SU-DHL-6 (cell line): Measurements from ENCODE around the gene NUDC.

ENCODE experiments used
- H2AFZ ChIP-seq: fragments of 200-600 bp; sonication (generic); 2 replicates; pipeline ENCODE4 v1.6.1; 2014; ENCODE audit warnings: low read depth, mild to moderate bottlenecking, moderate library complexity, mixed read lengths, antibody characterized with exemption, low read length; ENCODE audit not compliant: severe bottlenecking
- H3F3A ChIP-seq: fragments of 200-600 bp; shearing (Covaris generic); 2 replicates; pipeline ENCODE4 v1.6.0; 2016; ENCODE audit warnings: antibody characterized with exemption, mild to moderate bottlenecking; ENCODE audit not compliant: insufficient read depth
- H3K27ac ChIP-seq: fragments of 200-600 bp; sonication (generic); 2 replicates; pipeline ENCODE4 v1.5.1; 2016; ENCODE audit warnings: low read depth, mild to moderate bottlenecking, low read length, moderate library complexity, mixed read lengths
- H3K27me3 ChIP-seq: fragments of 200-600 bp; sonication (generic), shearing (Covaris generic); 2 replicates; pipeline ENCODE4 v1.6.0; 2014; ENCODE audit warnings: mild to moderate bottlenecking, low read length
- H3K36me3 ChIP-seq: fragments of 200-600 bp; sonication (generic); 2 replicates; pipeline ENCODE4 v1.6.1; 2014; ENCODE audit warnings: mild to moderate bottlenecking, low read length, mixed read lengths
- H3K4me2 ChIP-seq: fragments of 300-600, 200-600 bp; shearing (Covaris generic), sonication (generic); 2 replicates; pipeline ENCODE4 v1.6.0; 2014; ENCODE audit warnings: low read length, low read depth, mild to moderate bottlenecking; ENCODE audit not compliant: poor library complexity, severe bottlenecking
- H3K4me3 ChIP-seq: fragments of 200-600 bp; sonication (generic); 2 replicates; pipeline ENCODE4 v1.5.1; 2014; ENCODE audit warnings: antibody characterized with exemption, low read length, mild to moderate bottlenecking, mixed read lengths; ENCODE audit not compliant: insufficient read depth, poor library complexity, severe bottlenecking
- H3K79me2 ChIP-seq: fragments of 200-600 bp; sonication (generic); 2 replicates; pipeline ENCODE4 v1.6.1; 2014; ENCODE audit warnings: mild to moderate bottlenecking, low read length, moderate library complexity; ENCODE audit not compliant: insufficient read depth
- H3K9ac ChIP-seq: fragments of 200-600 bp; sonication (generic); 2 replicates; pipeline ENCODE4 v1.7.0; 2014; ENCODE audit warnings: mild to moderate bottlenecking, low read length
- H3K9me2 ChIP-seq: fragments of 200-600 bp; sonication (generic); replicated peaks from 2 replicates; pipeline ENCODE4 v1.6.1; 2014; ENCODE audit warnings: low read length; ENCODE audit not compliant: insufficient read depth
- H3K9me3 ChIP-seq: fragments of 200-600 bp; sonication (generic); 2 replicates; pipeline ENCODE4 v1.6.1; 2014; ENCODE audit warnings: low read length, mixed read lengths; ENCODE audit not compliant: insufficient read depth
- H4K20me1 ChIP-seq: fragments of 200-600 bp; sonication (generic); 2 replicates; pipeline ENCODE4 v1.6.1; 2014; ENCODE audit warnings: low read depth, mild to moderate bottlenecking, antibody characterized with exemption, low read length, moderate library complexity, mixed read lengths
- CTCF ChIP-seq: fragments of 200-600 bp; sonication (generic); IDR thresholded peaks from one replicate; pipeline ENCODE4 v1.5.1; 2017; ENCODE audit warnings: antibody characterized with exemption, mild to moderate bottlenecking, low read length, moderate library complexity; ENCODE audit not compliant: insufficient read depth, poor library complexity, severe bottlenecking
- EZH2phosphoT487 ChIP-seq: fragments of 200-600 bp; sonication (generic), shearing (Covaris generic); conservative IDR thresholded peaks from 2 replicates; pipeline ENCODE4 v1.6.1; 2018; ENCODE audit warnings: mild to moderate bottlenecking, antibody characterized with exemption, low read length, moderate library complexity, mixed read lengths

Gene NUDC

GRCh38 chr1:26949266-26949925, 27.9 kb downstream of the NUDC start:
- H2AFZ ChIP-seq: no peak overlapping the region
- H3K4me3 ChIP-seq: no peak overlapping the region
- 0 out of 2 replicates have a peak, but pooled peaks cover 4% of the 10 kb centered on the region for H3F3A ChIP-seq
- no peaks in the 10 kb centered on the region for H3K9me3 ChIP-seq
- H3K27ac ChIP-seq: no peak overlapping the region
- H3K4me2 ChIP-seq: no peak overlapping the region
- no peaks in the 10 kb centered on the region for H4K20me1 ChIP-seq
- no peaks in the 10 kb centered on the region for H3K27me3 ChIP-seq
- no peaks in the 10 kb centered on the region for H3K79me2 ChIP-seq
- H3K9ac ChIP-seq: no peak overlapping the region
- H3K36me3 ChIP-seq: 0 out of 2 replicates have a peak, but pooled peaks cover 2% of the 10 kb centered on the region
- no peak for TF ChIP-seq EZH2phosphoT487
- TF ChIP-seq CTCF: no peak
- no peaks in the 10 kb centered on the region for H3K9me2 ChIP-seq

GRCh38 chr1:26949926-26950319, 28.4 kb downstream of the NUDC start:
- Histone ChIP-seq H3K9ac (no peak overlapping the region), H3F3A (0 out of 2 replicates have a peak, but pooled peaks cover 4% of the 10 kb centered on the region), H2AFZ (no peak overlapping the region), H3K9me3 (no peaks in the 10 kb centered on the region), H3K4me2 (no peak overlapping the region), H3K27ac (no peak overlapping the region), H3K27me3 (no peaks in the 10 kb centered on the region), H3K4me3 (no peak overlapping the region), H3K36me3 (0 out of 2 replicates have a peak, but pooled peaks cover 2% of the 10 kb centered on the region), H3K9me2 (no peaks in the 10 kb centered on the region), H4K20me1 (no peaks in the 10 kb centered on the region), H3K79me2 (no peaks in the 10 kb centered on the region)
- TF ChIP-seq EZH2phosphoT487 (no peak), CTCF (no peak)

DNA sequence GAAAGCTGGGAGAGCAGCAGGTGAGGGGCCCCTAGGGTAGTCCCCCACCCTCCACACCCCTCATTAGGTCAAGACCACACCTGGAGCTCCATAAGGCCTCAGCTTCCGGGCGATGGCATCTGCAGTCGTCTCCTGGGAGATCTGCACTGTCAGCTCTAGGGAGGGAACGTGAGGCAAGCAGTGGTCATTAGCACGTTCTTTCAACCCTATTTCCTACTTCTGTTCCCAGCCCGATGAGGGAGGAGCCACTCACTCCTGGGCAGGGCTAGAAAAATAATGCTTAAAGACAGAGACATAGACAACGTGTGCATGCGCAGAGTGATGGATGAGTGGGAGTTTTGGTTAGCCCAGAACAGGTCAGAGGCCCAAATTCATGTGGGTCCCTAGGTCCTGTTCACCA, 29.1 kb downstream of the NUDC start:
- no peaks in the 10 kb centered on the region for H3K9me3 ChIP-seq
- H3K36me3 ChIP-seq: no peaks in the 10 kb centered on the region
- H3K27ac ChIP-seq: no peak overlapping the region
- TF ChIP-seq CTCF: no peak
- TF ChIP-seq EZH2phosphoT487: no peak
- H3K4me3 ChIP-seq: no peak overlapping the region
- no peak overlapping the region for H3K9ac ChIP-seq
- 0 out of 2 replicates have a peak, but pooled peaks cover 4% of the 10 kb centered on the region for H3F3A ChIP-seq
- no peak overlapping the region for H3K4me2 ChIP-seq
- H4K20me1 ChIP-seq: no peaks in the 10 kb centered on the region
- H3K9me2 ChIP-seq: no peaks in the 10 kb centered on the region
- no peak overlapping the region for H2AFZ ChIP-seq
- no peaks in the 10 kb centered on the region for H3K27me3 ChIP-seq
- H3K79me2 ChIP-seq: no peaks in the 10 kb centered on the region
